ENCODE data around the gene C1orf53. TPM values are rescaled to one million over a fixed set of nuclear protein-coding genes. Genes with fewer than 3 reads are reported as not detected.

C1orf53 gene
- total and polyA plus RNA-seq, 9 of the 15 experiments (the other 6 are each of a cell fraction or from before 2014, with no cell fraction given) = 0.31 to 3.2 (median 2.3) TPM

GRCh38 chr1:197902454-197903195, at the start of gene C1orf53 (continued):
- TF ChIP-seq ZHX1 (conservative IDR thresholded peaks at IDR 0.05; ENCODE audit: low read length) (no peak), CHCHD3 (CRISPR knock-in tag; IDR thresholded peaks at IDR 0.05) (no peak), CHD7 (IDR thresholded peaks at IDR 0.05; ENCODE audit: low read depth, low read length) (no peak), ZNF124 (CRISPR knock-in tag; IDR thresholded peaks at IDR 0.05) (no peak), ZNF436 (CRISPR knock-in tag; IDR thresholded peaks at IDR 0.05) (no peak), SAFB (IDR thresholded peaks at IDR 0.05; ENCODE audit: borderline replicate concordance, low read depth, low read length) (peak; percentile 50; the same call in 1 of the 2 replicates), RBM34 (IDR thresholded peaks at IDR 0.05; ENCODE audit: borderline replicate concordance, insufficient read depth, low read length) (no peak), ZNF23 (CRISPR knock-in tag; IDR thresholded peaks at IDR 0.05) (no peak; the same call in 1 of the 2 replicates), ZNF766 (CRISPR knock-in tag; conservative IDR thresholded peaks at IDR 0.05) (0 out of 2 replicates have a peak, but pooled peaks have one; percentile 32), MTA1 (IDR thresholded peaks at IDR 0.05; ENCODE audit: borderline replicate concordance) (no peak; the same call in 1 of the 2 replicates), LEF1 (IDR thresholded peaks at IDR 0.05) (no peak), TBP (optimal IDR thresholded peaks at IDR 0.05; ENCODE audit: low read depth, low read length) (peak; percentile 91), SMAD3 (CRISPR knock-in tag; conservative IDR thresholded peaks at IDR 0.05) (0 out of 2 replicates have a peak, but pooled peaks have one; percentile 60), ZNF3 (CRISPR knock-in tag; IDR thresholded peaks at IDR 0.05) (no peak), HDAC6 (IDR thresholded peaks at IDR 0.05; ENCODE audit: low read depth, low read length) (no peak)
